ENCODE data around the gene CDH16. TPM values are rescaled to one million over a fixed set of nuclear protein-coding genes. Genes with fewer than 3 reads are reported as not detected.

Gene CDH16
- total and polyA plus RNA-seq, 2 donors (not counting 3 experiments of a cell fraction or from before 2014, with no cell fraction given) = not detected

- no peaks in the 10 kb centered on the region for H4K20me1 ChIP-seq (replicated peaks; ENCODE audit: control insufficient read depth, extremely low read depth, insufficient read depth, low read length)
- no peaks in the 10 kb centered on the region for H3K9me3 ChIP-seq (replicated peaks; ENCODE audit: control insufficient read depth, insufficient read depth, low read length)
- DNase-seq (ENCODE audit: low read depth, low spot score) = no peak
- peaks cover 11% of the 10 kb centered on the region for H3K79me2 ChIP-seq (ENCODE audit: control insufficient read depth, insufficient read depth, low read length)
- peaks cover 8% of the 10 kb centered on the region for H3K4me1 ChIP-seq (ENCODE audit: control insufficient read depth, extremely low read depth, insufficient read depth, low read length)
- BruUV-seq (replicated peaks) = no TSS peak
- H3K27ac ChIP-seq (ENCODE audit: insufficient read depth, low read depth, low read length) = no peak overlapping the region
- no peaks in the 10 kb centered on the region for H3K36me3 ChIP-seq (ENCODE audit: control insufficient read depth in 2 of 2, extremely low read depth in 1 of 2, insufficient read depth in 2 of 2, low read length in 2 of 2)
- dilution Hi-C loops (cut with MboI; ENCODE audit: extremely low pct_ligation_motif_present, low sequenced_read_pairs) = no loop called here
- no peak overlapping the region for H2AFZ ChIP-seq (ENCODE audit: low read depth, low read length)
- ChIA-PET POLR2A (no interaction called here), CTCF (interaction anchor here (1.4 to 2.2 kb wide), 3 partner anchors 21 to 225 kb away, joined by 4 to 11 read pairs (median 4); no protein-coding TSS in a partner anchor)
- intact Hi-C loops (cut with micrococcal nuclease) = no loop called here
- no peak overlapping the region for H3K4me3 ChIP-seq (replicated peaks in 1 of 3; ENCODE audit: insufficient read depth in 1 of 3, low read depth in 1 of 3, low read length in 3 of 3)
- H3K9ac ChIP-seq (replicated peaks; ENCODE audit: extremely low read depth, insufficient read depth, low read length) = no peak overlapping the region
- no peak for FAIRE-seq
- no peaks in the 10 kb centered on the region for H3K9me1 ChIP-seq (replicated peaks; ENCODE audit: control insufficient read depth, extremely low read depth, insufficient read depth, low read length)
- H3K27me3 ChIP-seq (ENCODE audit: control insufficient read depth in 2 of 2, insufficient read depth in 2 of 2, low read length in 2 of 2) = peaks cover 6 to 12% of the 10 kb centered on the region in 2 experiments
- H3K4me2 ChIP-seq (ENCODE audit: insufficient read depth, low read length) = no peak overlapping the region
- no peak for TF ChIP-seq FOS (IDR thresholded peaks at IDR 0.05; ENCODE audit: borderline replicate concordance, insufficient read depth, low read length)
- TF ChIP-seq MAX (IDR thresholded peaks at IDR 0.05; ENCODE audit: insufficient read depth, insufficient read length) = no peak
- TF ChIP-seq CTCF (IDR thresholded peaks at IDR 0.05; ENCODE audit: extremely low read depth in 1 of 2, insufficient read depth in 1 of 2, low read depth in 1 of 2, low read length in 2 of 2) = no peak
- TF ChIP-seq MYC (IDR thresholded peaks at IDR 0.05; ENCODE audit: low read depth, low read length) = no peak
- TF ChIP-seq POLR2A (IDR thresholded peaks at IDR 0.05; ENCODE audit: low read depth, low read length) = no peak
- no peak for TF ChIP-seq POLR2AphosphoS5 (IDR thresholded peaks at IDR 0.05; ENCODE audit: insufficient read depth, low read depth, low read length)
- no peak for TF ChIP-seq JUN (IDR thresholded peaks at IDR 0.05; ENCODE audit: borderline replicate concordance, insufficient read depth, insufficient read length, low read depth)
Observed at GRCh38 chr16:66930189-66930588, 11.5 kb upstream of the CDH16 start.
